Cardiac fibroblast (primary cell): ENCODE data around the gene PPP2R5B.
A peak's percentile ranks its signal among the peaks of the same experiment; 100 is the strongest.

ENCODE experiments used
- DNase-seq, 2 donors: peaks; one replicate each; pipeline versions ENCODE4 v3.0.0 to v3.0.0-alpha.2; 2010; ENCODE audit warnings: low read depth in 2 of 2
- H3K4me3 ChIP-seq, 2 donors: replicated peaks in 1 of 2; 1 replicate in 1 of 2; 2 replicates in 1 of 2; pipeline ENCODE4 v1.5.1; 2011; ENCODE audit warnings: low read depth in 2 of 2, low read length in 2 of 2, mild to moderate bottlenecking in 2 of 2, moderate library complexity in 1 of 2
- CTCF ChIP-seq: IDR thresholded peaks from one replicate; pipeline ENCODE4 v1.5.1; 2011; ENCODE audit warnings: low read depth, mild to moderate bottlenecking, low read length, inconsistent platforms

PPP2R5B gene

DNA sequence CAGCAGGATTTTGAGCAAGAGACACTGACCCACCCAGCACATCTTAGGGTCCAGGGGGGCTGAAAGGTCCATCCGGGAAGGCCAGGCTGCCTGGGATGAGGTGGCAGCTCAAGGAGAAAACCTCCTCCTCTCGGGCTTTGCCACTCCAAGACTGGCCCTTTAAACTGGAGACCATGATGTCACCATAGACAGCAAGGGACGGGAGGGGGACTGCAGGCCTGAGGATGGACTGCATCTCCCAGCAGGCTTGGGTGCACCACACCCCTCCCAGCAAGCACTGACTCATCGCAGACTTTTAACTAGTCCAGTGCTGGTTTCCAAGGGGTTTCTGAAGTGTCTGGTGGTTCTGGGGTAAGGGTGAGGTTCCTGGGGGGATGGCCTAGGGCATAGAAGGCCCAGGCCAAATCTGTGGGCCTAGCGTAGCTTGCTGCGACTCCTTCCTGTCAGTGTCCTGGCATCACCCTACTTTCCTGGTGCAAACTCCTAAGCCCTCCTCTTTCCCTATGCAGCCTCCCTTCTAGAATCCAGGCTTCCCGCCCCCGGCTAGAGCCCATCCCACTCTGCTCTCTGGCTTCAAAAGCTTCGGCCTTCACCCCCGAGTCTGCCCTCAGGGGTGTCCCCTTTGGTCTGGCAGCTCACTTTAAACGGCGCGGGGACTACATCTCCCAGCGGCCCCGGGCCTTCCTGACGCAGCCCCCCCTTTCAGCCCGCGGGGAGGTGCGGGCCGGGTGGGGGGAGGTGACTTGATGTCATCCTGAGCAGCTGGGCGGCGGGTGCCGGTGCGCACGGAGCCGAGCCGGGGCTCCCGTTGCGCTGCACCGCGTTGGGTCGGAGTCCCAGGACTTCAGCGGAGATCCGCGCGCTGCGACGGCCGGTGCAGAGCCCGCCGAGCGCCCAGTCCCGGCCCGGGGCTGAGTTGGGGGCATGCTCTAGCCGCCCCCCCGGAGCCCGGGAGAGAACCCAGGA lies at the start of gene PPP2R5B:
Gene PPP2R5B (plus strand): TSS at position 746 of the 966 bp plus-strand sequence. CDS start 1,046 bp downstream, outside the sequence.
- DNase-seq = peak; percentile 95 to 96
- no peak for TF ChIP-seq CTCF
- H3K4me3 ChIP-seq = peak within 1 kb of the TSS; percentile 89 to 93

DNA sequence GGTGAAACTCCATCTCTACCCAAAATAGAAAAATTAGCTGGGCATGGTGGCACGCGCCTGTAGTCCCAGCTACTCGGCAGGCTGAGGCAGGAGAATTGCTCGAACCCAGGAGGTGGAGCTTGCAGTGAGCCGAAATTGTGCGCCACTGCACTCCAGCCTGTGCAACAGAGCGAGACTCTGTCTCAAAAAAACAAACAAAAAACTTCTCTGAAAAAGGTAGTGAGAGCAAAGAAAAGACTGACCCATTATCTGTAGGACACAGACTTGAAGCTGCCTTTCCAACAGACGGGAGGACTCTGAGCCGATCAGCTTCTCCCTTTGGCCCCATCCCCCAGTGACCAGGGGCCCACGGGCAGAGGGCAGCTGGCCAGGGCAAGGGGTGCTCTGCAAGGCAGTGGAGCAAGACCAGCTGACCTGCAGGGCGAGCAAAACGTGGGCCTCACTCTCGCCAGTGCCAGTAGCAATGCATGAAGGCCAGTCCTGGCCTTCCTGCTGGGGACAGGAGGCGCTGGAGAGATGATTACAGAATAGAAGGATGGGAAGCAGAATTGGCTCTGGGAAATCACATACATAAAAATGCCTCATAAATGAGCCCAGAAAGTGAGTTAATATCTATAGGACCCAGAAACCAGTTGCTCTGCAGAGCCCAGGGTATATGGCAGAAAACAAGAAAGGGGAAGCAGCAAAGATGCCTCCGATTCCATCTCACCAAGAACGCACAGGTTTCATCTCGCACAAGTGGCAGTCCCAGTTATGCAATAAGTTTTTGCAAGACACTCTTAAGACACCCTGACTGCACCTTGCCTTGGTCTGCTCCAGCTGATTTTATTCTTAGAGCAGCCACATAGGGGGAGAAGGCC lies 48.9 kb upstream of the PPP2R5B start:
- TF ChIP-seq CTCF = no peak
- DNase-seq = no peak
- peak overlapping the region in 1 of 2 donors; percentile 99 for H3K4me3 ChIP-seq

GRCh38 chr11:64876229-64876750 lies 48.2 kb upstream of the PPP2R5B start:
- H3K4me3 ChIP-seq = peak overlapping the region; percentile 98 to 99
- TF ChIP-seq CTCF = no peak
- no peak for DNase-seq

- peak overlapping the region; percentile 98 to 99 for H3K4me3 ChIP-seq
- no peak for TF ChIP-seq CTCF
- peak; percentile 40 to 51 for DNase-seq
These were observed 47.6 kb upstream of the PPP2R5B start for GRCh38 chr11:64876835-64877341.

GRCh38 chr11:64877390-64878222 lies 46.9 kb upstream of the PPP2R5B start:
- no peak for TF ChIP-seq CTCF
- peak overlapping the region; percentile 98 to 99 for H3K4me3 ChIP-seq
- peak in 1 of 2 donors; percentile 33 for DNase-seq

- H3K4me3 ChIP-seq = peak overlapping the region; percentile 98 to 99
- no peak for DNase-seq
These were observed 46.3 kb upstream of the PPP2R5B start for GRCh38 chr11:64878223-64878493.

More at GRCh38 chr11:64878223-64878493, 46.3 kb upstream of the PPP2R5B start:
- no peak for TF ChIP-seq CTCF
